Measurements from ENCODE around the gene GPC3.

DNA sequence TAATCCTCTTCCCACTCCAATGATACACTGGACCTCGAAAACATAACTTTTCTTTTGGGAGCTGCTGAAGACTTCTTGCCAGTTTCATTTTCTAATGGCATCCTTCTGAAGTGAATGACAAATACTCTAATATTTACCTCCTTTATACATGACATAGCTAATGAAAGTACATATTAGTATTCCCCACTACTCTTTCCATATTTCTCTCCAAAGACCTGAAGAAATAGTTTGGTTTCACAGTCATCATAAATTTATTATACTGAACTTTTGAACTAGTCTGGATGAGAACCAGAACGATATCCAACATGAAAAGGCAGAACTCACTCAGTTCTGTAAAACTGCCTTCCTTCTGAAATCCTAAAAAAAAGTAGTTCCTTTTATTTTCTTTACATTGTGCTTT, 139.1 kb downstream of the GPC3 start:
- TF ChIP-seq, protein P1, sequence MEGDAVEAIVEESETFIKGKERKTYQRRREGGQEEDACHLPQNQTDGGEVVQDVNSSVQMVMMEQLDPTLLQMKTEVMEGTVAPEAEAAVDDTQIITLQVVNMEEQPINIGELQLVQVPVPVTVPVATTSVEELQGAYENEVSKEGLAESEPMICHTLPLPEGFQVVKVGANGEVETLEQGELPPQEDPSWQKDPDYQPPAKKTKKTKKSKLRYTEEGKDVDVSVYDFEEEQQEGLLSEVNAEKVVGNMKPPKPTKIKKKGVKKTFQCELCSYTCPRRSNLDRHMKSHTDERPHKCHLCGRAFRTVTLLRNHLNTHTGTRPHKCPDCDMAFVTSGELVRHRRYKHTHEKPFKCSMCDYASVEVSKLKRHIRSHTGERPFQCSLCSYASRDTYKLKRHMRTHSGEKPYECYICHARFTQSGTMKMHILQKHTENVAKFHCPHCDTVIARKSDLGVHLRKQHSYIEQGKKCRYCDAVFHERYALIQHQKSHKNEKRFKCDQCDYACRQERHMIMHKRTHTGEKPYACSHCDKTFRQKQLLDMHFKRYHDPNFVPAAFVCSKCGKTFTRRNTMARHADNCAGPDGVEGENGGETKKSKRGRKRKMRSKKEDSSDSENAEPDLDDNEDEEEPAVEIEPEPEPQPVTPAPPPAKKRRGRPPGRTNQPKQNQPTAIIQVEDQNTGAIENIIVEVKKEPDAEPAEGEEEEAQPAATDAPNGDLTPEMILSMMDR (IDR thresholded peaks at IDR 0.05) = no peak
- TF ChIP-seq POLR2AphosphoS5 (IDR thresholded peaks at IDR 0.05) = no peak
